ENCODE measurements around the gene MCTP1.
A peak's percentile ranks its signal among the peaks of the same experiment; 100 is the strongest.

The MCTP1 gene

DNA sequence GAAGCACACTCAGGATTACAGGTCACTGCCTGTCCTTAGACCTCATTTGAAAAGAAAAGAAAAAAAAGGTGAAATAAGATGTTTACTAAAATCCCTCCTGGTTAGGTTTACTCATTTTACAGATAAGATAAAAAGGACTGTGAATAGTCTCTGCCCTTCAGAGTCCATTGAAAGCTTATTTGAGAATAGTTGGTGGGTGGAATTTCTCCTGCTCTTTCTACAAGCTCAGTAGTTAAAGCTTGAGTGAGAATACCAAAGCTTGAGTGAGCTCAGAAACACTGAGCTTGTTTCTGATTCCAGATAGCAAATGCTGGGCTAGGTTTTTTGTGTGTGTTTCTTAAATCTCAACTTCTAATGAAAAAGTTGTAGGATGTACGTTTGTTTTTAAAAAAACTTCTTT, 559.8 kb downstream of the MCTP1 start:
- TF ChIP-seq, protein P1, sequence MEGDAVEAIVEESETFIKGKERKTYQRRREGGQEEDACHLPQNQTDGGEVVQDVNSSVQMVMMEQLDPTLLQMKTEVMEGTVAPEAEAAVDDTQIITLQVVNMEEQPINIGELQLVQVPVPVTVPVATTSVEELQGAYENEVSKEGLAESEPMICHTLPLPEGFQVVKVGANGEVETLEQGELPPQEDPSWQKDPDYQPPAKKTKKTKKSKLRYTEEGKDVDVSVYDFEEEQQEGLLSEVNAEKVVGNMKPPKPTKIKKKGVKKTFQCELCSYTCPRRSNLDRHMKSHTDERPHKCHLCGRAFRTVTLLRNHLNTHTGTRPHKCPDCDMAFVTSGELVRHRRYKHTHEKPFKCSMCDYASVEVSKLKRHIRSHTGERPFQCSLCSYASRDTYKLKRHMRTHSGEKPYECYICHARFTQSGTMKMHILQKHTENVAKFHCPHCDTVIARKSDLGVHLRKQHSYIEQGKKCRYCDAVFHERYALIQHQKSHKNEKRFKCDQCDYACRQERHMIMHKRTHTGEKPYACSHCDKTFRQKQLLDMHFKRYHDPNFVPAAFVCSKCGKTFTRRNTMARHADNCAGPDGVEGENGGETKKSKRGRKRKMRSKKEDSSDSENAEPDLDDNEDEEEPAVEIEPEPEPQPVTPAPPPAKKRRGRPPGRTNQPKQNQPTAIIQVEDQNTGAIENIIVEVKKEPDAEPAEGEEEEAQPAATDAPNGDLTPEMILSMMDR (conservative IDR thresholded peaks at IDR 0.05; ENCODE audit: control insufficient read depth, insufficient read depth, low read depth, low read length): no peak
- no peak overlapping the region for H3K4me3 ChIP-seq (ENCODE audit: control insufficient read depth, low read depth, low read length)
- DNase-seq (ENCODE audit: low read depth): no peak

DNA sequence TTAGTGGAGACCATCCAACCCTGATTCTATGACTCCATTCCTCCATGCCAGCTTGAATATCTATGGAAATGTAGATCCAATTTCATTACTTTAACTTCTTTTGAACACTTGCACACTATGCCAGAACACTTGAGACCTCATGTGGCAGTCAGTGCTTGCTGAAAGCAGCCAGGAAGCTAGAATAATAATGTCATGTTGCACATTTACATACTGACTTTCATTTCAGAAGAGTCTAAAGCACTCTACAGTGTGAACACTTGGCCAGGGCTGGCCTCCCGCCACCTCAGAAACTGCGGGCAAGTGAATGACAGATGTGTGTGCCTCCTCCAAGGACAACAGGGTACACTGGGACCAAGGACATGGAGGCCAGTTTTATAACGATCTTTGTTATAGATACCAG, 569.1 kb downstream of the MCTP1 start:
- DNase-seq (ENCODE audit: low read depth): no peak
- H3K4me3 ChIP-seq (ENCODE audit: control insufficient read depth, low read depth, low read length): no peak overlapping the region
- TF ChIP-seq, protein P1 (conservative IDR thresholded peaks at IDR 0.05; ENCODE audit: control insufficient read depth, insufficient read depth, low read depth, low read length): no peak

DNA sequence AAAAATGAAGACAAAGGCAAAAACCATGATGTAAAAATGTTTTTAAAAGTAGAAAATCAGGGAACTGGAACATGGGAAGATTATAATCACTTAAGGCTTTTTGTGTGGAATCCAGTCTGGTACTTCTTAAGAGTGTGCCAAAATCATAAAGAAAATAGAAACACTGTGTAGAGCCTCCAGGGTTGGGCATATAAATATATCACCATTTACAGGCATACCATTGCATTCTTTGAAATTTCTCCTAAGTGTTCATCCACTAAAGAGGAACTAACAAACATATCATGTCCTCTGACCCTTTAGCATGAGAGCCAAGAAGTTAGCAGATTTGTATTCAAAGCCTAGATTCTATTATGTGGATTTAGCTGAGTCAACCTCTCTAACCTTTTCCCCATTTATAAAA, 573.1 kb downstream of the MCTP1 start:
- no peak overlapping the region for H3K4me3 ChIP-seq (ENCODE audit: control insufficient read depth, low read depth, low read length)
- TF ChIP-seq, protein P1 (conservative IDR thresholded peaks at IDR 0.05; ENCODE audit: control insufficient read depth, insufficient read depth, low read depth, low read length): no peak
- DNase-seq (ENCODE audit: low read depth): no peak

DNA sequence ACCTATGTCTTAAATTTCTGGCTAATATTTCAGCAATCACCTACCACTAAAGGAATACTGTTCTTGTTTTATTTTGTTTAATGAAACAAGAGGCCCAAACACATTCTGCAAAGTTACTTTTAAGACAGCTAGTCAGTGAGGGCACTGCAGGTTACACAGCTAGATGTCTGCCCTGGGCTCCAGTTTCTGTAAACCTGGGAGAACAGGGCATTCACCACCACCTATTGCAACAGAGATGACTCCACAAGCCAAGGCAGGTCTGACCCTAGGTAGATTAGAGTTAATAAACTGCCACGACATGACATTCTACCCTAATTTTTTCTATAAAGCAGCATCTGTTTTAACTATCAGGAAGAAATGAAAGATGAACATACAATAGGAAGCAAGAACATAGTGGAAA, 575.6 kb downstream of the MCTP1 start:
- no peak for DNase-seq (ENCODE audit: low read depth)
- TF ChIP-seq, protein P1 (conservative IDR thresholded peaks at IDR 0.05; ENCODE audit: control insufficient read depth, insufficient read depth, low read depth, low read length): no peak
- no peak overlapping the region for H3K4me3 ChIP-seq (ENCODE audit: control insufficient read depth, low read depth, low read length)

DNA sequence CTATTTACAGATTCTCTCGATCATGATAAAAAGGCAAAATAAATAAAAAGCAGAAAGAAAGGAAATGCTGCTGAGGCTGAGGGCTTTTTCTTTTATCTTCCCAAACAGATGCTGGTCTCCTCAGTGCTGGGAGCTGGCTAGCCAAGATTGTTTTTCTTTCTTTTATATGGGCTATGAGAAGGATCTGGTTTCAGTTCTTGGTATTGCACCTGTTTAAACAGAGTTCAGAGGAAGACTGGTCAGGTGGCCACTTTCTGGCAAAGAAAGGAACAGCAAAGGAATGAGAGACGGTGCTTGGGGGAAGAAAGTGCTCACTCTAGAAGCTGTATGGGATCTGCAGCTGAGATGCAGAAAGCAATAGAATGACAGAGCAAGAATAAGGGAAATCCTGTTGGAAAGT, 577.5 kb downstream of the MCTP1 start:
- no peak for DNase-seq (ENCODE audit: low read depth)
- TF ChIP-seq, protein P1 (conservative IDR thresholded peaks at IDR 0.05; ENCODE audit: control insufficient read depth, insufficient read depth, low read depth, low read length): no peak
- no peak overlapping the region for H3K4me3 ChIP-seq (ENCODE audit: control insufficient read depth, low read depth, low read length)

DNA sequence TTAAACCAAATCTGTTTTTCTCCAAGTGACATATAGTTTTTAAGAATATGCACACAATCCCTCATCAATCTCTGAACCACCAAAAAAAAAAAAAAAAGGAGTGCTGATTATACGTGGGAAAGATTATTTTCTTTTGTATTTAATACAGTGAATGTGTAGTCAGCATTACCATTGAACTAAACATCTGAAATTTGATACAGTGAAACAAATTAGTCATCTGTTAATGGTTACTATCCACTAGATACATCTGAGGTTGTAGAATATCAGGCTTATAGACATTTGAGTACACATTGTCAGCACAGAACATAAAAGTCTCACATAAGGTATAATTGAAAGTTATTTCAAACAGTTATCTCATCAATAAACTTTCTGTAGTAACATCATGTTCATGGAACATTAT, 579.5 kb downstream of the MCTP1 start:
- no peak overlapping the region for H3K4me3 ChIP-seq (ENCODE audit: control insufficient read depth, low read depth, low read length)
- DNase-seq (ENCODE audit: low read depth): peak; percentile 36
- TF ChIP-seq, protein P1 (conservative IDR thresholded peaks at IDR 0.05; ENCODE audit: control insufficient read depth, insufficient read depth, low read depth, low read length): no peak

GRCh38 chr5:94702729-94703128, 582.2 kb downstream of the MCTP1 start:
- no peak for DNase-seq (ENCODE audit: low read depth)
- no peak overlapping the region for H3K4me3 ChIP-seq (ENCODE audit: control insufficient read depth, low read depth, low read length)
- TF ChIP-seq, protein P1 (conservative IDR thresholded peaks at IDR 0.05; ENCODE audit: control insufficient read depth, insufficient read depth, low read depth, low read length): no peak

Data from fibroblast of mammary gland (primary cell).